DOHH2 (cell line): Measurements from ENCODE around the gene SOBP.

Source experiments
- EZH2phosphoT487 ChIP-seq: fragments of 200-600 bp; sonication (generic); IDR thresholded peaks from 2 replicates; pipeline ENCODE4 v1.6.1; 2017; ENCODE audit warnings: borderline replicate concordance, mild to moderate bottlenecking, antibody characterized with exemption, low read length, moderate library complexity, mixed read lengths
- TF ChIP-seq, protein P1 (sequence below): fragments of 200-600 bp; sonication (generic); IDR thresholded peaks from one replicate; pipeline ENCODE4 v1.5.1; 2014; ENCODE audit warnings: antibody characterized with exemption, mild to moderate bottlenecking, low read depth, low read length; ENCODE audit not compliant: poor library complexity, severe bottlenecking

DNA sequence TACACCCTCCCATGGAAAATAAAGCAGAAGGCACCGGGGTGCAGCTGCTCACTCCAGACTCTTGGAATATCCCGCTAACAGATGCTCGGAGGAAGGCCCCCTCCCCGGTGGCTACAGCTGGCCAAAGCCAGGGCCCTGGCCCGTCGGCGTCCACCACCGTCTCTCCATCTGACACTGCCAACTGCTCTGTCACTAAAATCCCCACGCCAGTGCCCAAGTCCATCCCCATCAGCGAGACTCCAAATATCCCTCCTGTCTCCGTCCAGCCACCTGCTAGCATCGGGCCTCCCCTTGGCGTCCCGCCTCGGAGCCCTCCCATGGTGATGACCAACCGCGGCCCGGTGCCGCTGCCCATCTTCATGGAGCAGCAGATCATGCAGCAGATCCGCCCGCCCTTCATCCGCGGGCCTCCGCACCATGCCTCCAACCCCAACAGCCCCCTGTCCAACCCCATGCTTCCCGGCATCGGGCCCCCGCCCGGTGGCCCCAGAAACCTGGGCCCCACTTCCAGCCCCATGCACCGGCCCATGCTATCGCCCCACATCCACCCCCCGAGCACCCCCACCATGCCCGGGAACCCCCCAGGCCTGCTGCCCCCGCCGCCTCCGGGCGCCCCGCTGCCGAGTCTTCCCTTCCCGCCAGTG is 143.9 kb downstream of the SOBP start:
- TF ChIP-seq, protein P1, sequence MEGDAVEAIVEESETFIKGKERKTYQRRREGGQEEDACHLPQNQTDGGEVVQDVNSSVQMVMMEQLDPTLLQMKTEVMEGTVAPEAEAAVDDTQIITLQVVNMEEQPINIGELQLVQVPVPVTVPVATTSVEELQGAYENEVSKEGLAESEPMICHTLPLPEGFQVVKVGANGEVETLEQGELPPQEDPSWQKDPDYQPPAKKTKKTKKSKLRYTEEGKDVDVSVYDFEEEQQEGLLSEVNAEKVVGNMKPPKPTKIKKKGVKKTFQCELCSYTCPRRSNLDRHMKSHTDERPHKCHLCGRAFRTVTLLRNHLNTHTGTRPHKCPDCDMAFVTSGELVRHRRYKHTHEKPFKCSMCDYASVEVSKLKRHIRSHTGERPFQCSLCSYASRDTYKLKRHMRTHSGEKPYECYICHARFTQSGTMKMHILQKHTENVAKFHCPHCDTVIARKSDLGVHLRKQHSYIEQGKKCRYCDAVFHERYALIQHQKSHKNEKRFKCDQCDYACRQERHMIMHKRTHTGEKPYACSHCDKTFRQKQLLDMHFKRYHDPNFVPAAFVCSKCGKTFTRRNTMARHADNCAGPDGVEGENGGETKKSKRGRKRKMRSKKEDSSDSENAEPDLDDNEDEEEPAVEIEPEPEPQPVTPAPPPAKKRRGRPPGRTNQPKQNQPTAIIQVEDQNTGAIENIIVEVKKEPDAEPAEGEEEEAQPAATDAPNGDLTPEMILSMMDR, result no peak
- TF ChIP-seq EZH2phosphoT487, result no peak
